GM10266 (cell line): ENCODE results near the gene LARP6.

Experiments used
- DNase-seq: peaks from one replicate; pipeline ENCODE4 v3.0.0; 2012; ENCODE audit errors: extremely low spot score
- CTCF ChIP-seq: IDR thresholded peaks from 2 replicates; pipeline ENCODE4 v1.5.1; 2012; ENCODE audit warnings: mild to moderate bottlenecking, low read depth; ENCODE audit not compliant: control insufficient read depth, insufficient read depth; ENCODE audit errors: missing control alignments

LARP6 gene

GRCh38 chr15:70792171-70792573 lies 61.8 kb downstream of the LARP6 start:
- no peak for TF ChIP-seq CTCF
- DNase-seq = no peak

- no peak for DNase-seq
These were observed 62.7 kb downstream of the LARP6 start for GRCh38 chr15:70791259-70791658.

DNA sequence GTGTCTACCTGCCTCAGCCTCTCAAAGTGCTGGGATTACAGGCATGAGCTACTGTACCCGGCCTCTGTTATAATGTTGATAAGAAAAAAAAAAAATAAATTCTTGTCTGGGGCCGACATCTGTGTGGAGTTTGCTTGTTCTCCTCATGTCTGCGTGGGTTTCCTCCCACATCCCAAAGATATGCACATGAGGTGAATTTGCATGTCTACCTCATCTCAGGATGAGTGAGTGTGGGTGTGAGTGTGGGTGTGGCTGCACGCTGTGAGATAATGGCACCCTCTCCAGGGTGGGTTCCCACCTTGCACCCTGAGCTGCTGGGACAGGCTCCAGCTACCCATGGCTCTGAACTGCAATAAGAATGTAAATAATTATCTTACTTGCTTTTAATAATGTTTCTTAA lies 64.7 kb downstream of the LARP6 start:
- no peak for TF ChIP-seq CTCF
- DNase-seq = no peak

More at GRCh38 chr15:70791259-70791658, 62.7 kb downstream of the LARP6 start:
- TF ChIP-seq CTCF = no peak

- no peak for DNase-seq
- no peak for TF ChIP-seq CTCF
These were observed 65.6 kb downstream of the LARP6 start for GRCh38 chr15:70788114-70789049.

- no peak for TF ChIP-seq CTCF
- no peak for DNase-seq
These were observed 67.0 kb downstream of the LARP6 start for GRCh38 chr15:70786996-70787395.

- TF ChIP-seq CTCF = no peak
- DNase-seq = no peak
These were observed 70.3 kb downstream of the LARP6 start for GRCh38 chr15:70783610-70784022.

GRCh38 chr15:70783041-70783440 lies 70.9 kb downstream of the LARP6 start:
- no peak for TF ChIP-seq CTCF
- DNase-seq = no peak
